Kidney (tissue), 14 donors: Measurements from ENCODE around the gene TMBIM1. TPM values are rescaled to one million over a fixed set of nuclear protein-coding genes. Genes with fewer than 3 reads are reported as not detected.
"Not testable (repeated sequence)": the region's sequence is repeated elsewhere in the genome, so short reads cannot be mapped to it uniquely, and the experiment has no call there.

Experiments
- DNase-seq, 5 donors: peaks; one replicate each; pipeline ENCODE4 v3.0.0-alpha.2; 2013 to 2020
- FAIRE-seq: peaks from 2 replicates; lab custom pipeline; 2012; peaks lifted over from hg19 to GRCh38; lab: Jason Lieb, UNC
- H3K27ac ChIP-seq, 2 donors: one replicate each; pipeline ENCODE4 v1.7.0; 2013; ENCODE audit warnings: low read depth in 2 of 2, low read length in 2 of 2, inconsistent platforms in 1 of 2
- H3K27me3 ChIP-seq: one replicate; pipeline ENCODE4 v1.7.1; 2013; ENCODE audit warnings: low read length, inconsistent platforms; ENCODE audit not compliant: control insufficient read depth, insufficient read depth
- H3K36me3 ChIP-seq, 3 donors: one replicate each; pipeline versions ENCODE4 v1.7.0 to v1.7.1; 2013; ENCODE audit warnings: low read length in 3 of 3, control low read depth in 1 of 3, inconsistent platforms in 1 of 3; ENCODE audit not compliant: insufficient read depth in 3 of 3, control insufficient read depth in 2 of 3
- H3K4me1 ChIP-seq, 3 donors: one replicate each; pipeline versions ENCODE4 v1.7.0 to v1.7.1; 2013; ENCODE audit warnings: low read length in 3 of 3, inconsistent platforms in 1 of 3, low read depth in 1 of 3; ENCODE audit not compliant: control insufficient read depth in 2 of 3, insufficient read depth in 2 of 3
- H3K4me3 ChIP-seq, 3 donors: one replicate each; pipeline versions ENCODE4 v1.7.0 to v1.8.1; 2013; ENCODE audit warnings: low read length in 3 of 3, control low read depth in 1 of 3, inconsistent platforms in 1 of 3
- H3K9ac ChIP-seq, 3 donors: one replicate each; pipeline versions ENCODE4 v1.7.0 to v1.7.1; 2013; ENCODE audit warnings: low read length in 3 of 3, control low read depth in 1 of 3, inconsistent platforms in 1 of 3
- H3K9me3 ChIP-seq, 3 donors: one replicate each; pipeline versions ENCODE4 v1.7.0 to v1.7.1; 2013; ENCODE audit warnings: low read length in 3 of 3, control low read depth in 1 of 3, inconsistent platforms in 1 of 3; ENCODE audit not compliant: control insufficient read depth in 2 of 3, insufficient read depth in 1 of 3
- intact Hi-C: fragments of 100-400 bp; cut with DNase I; formaldehyde crosslinking; loops from one replicate; pipeline ENCODE4 v1.11.1; 2022
- polyA plus RNA-seq: library from polyadenylated mRNA; stranded (reverse); fragments of 350-450 nt; fragmentation: Illumina TruSeq; extraction: RNeasy Lipid Tissue Mini Kit (QIAGEN cat#74804); gene quantifications from one replicate; pipeline ENCODE4 v1.2.3, GENCODE V29; 2014; ENCODE audit warnings: low read depth, low replicate concordance; ENCODE audit not compliant: insufficient read depth
- total RNA-seq: library from RNA; stranded (reverse); fragmentation: NEBNext Ultra II Directional; extraction: Animal tissue kit (Norgen Biotek cat#: 25700); gene quantifications from one replicate; pipeline ENCODE4 v1.2.1, GENCODE V29; 2021
- TF ChIP-seq, protein P1 (sequence below): IDR thresholded peaks from 3 replicates; pipeline ENCODE4 v1.5.1; 2012; ENCODE audit warnings: mild to moderate bottlenecking, moderate library complexity, borderline replicate concordance; ENCODE audit not compliant: insufficient read depth; ENCODE audit errors: extremely low read depth
- donor health status: control.
- donor health status: control.
- donor health status: control.
- donor health status: control.
- donor health status: control.
- donor health status: DM: yes; HTN: yes; CAD: no.
- donor health status: Normal renal cell carcinoma (clear cell type).

Gene TMBIM1
- total and polyA plus RNA-seq, 2 donors from 2014 or later: 130 to 217 TPM

DNA sequence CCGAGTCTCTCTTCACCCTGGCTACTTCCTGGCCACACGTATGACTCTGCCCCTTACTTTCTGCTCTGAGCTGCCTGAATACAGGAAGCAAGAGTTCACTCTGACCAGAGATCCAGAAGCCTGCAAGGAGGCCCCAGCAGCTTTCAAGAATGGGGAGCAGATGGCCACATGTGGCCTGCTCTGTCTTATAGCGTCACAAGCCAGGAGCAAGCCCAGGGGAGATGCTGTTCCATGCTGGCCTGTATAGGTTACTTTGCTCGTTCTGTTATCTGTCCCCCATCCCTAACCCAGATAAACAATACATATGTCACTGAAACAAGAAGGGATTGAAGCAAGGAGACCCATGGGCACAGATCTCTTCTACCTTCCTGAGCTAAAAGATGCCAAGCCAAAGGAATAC lies 17.7 kb downstream of the TMBIM1 start:
- TF ChIP-seq, protein P1, sequence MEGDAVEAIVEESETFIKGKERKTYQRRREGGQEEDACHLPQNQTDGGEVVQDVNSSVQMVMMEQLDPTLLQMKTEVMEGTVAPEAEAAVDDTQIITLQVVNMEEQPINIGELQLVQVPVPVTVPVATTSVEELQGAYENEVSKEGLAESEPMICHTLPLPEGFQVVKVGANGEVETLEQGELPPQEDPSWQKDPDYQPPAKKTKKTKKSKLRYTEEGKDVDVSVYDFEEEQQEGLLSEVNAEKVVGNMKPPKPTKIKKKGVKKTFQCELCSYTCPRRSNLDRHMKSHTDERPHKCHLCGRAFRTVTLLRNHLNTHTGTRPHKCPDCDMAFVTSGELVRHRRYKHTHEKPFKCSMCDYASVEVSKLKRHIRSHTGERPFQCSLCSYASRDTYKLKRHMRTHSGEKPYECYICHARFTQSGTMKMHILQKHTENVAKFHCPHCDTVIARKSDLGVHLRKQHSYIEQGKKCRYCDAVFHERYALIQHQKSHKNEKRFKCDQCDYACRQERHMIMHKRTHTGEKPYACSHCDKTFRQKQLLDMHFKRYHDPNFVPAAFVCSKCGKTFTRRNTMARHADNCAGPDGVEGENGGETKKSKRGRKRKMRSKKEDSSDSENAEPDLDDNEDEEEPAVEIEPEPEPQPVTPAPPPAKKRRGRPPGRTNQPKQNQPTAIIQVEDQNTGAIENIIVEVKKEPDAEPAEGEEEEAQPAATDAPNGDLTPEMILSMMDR: no peak
- FAIRE-seq (no peak), DNase-seq (no peak)
- Histone ChIP-seq H3K9ac (no peak overlapping the region), H3K4me3 (no peak overlapping the region), H3K27ac (no peak overlapping the region), H3K4me1 (peaks cover 0 to 23% (median 8%) of the 10 kb centered on the region in 3 donors), H3K27me3 (no peaks in the 10 kb centered on the region), H3K36me3 (peaks cover 0 to 61% (median 54%) of the 10 kb centered on the region in 3 donors), H3K9me3 (no peaks in the 10 kb centered on the region)
- intact Hi-C loops: loop anchor here (10.0 kb wide), 1 partner anchor 190 kb away; no protein-coding TSS in a partner anchor

DNA sequence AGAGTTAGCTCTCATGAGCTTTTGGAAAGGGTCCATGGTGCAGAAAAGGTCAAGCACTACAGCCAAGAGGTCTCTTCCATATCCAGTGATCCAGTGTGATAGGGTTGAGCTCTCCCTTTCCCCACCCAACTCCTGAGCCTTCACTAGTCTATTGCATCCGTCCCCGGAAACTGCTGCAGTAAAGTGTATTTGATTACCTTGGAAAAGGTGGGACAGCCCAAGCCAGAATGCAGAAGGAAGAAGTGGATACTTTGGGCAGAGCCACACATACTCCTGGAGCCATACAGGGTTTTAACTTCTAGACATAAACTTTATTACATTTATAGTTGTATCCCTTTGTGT lies 18.4 kb downstream of the TMBIM1 start:
- H3K9ac ChIP-seq: no peak overlapping the region
- no peak overlapping the region for H3K4me3 ChIP-seq
- H3K27ac ChIP-seq: no peak overlapping the region
- FAIRE-seq: no peak
- H3K27me3 ChIP-seq: no peaks in the 10 kb centered on the region
- H3K9me3 ChIP-seq: no peaks in the 10 kb centered on the region
- TF ChIP-seq, protein P1: no peak
- intact Hi-C loops: loop anchor here (10.0 kb wide), 1 partner anchor 191 kb away; no protein-coding TSS in a partner anchor
- peaks cover 0 to 29% (median 8%) of the 10 kb centered on the region in 3 donors for H3K4me1 ChIP-seq
- peaks cover 0 to 53% (median 48%) of the 10 kb centered on the region in 3 donors for H3K36me3 ChIP-seq
- DNase-seq: no peak

DNA sequence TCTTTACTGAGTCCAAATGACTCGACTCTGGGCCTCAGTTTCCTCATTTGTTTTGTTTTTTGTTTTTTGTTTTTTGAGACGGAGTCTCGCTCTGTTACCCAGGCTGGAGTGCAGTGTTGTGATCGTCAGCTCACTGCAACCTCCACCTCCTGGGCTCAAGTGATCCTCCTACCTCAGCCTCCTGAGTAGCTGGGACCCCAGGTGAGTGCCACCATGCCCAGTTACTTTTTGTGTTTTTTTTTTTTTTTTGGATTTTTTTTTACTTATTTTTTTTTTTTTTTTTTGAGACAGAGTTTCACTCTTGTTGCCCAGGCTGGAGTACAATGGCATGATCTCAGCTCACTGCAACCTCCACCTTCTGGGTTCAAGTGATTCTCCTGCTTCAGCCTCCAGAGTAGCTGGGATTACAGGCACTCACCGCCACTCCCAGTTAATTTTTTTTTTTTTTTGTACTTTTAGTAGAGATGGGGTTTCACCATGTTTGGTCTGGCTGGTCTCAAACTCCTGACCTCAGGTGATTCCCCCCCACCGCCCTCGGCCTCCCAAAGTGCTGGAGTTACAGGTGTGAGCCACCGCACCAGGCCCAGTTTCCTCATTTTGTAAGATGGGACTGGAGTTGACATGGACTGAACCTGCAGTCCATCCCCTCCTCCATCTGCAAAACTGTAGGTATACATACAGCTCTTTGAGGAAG lies 18.9 kb downstream of the TMBIM1 start:
- Histone ChIP-seq H3K36me3 (peaks cover 0 to 48% (median 42%) of the 10 kb centered on the region in 3 donors), H3K4me1 (peaks cover 0 to 29% (median 8%) of the 10 kb centered on the region in 3 donors), H3K27ac (peak overlapping the region; percentile 12 to 59)
- DNase-seq: peak in 1 of 5 donors; percentile 56
- intact Hi-C loops: loop anchor here (10.0 kb wide), 1 partner anchor 191 kb away; no protein-coding TSS in a partner anchor
- not testable (repeated sequence) for H3K9ac ChIP-seq, H3K4me3 ChIP-seq, H3K9me3 ChIP-seq, FAIRE-seq, H3K27me3 ChIP-seq

DNA sequence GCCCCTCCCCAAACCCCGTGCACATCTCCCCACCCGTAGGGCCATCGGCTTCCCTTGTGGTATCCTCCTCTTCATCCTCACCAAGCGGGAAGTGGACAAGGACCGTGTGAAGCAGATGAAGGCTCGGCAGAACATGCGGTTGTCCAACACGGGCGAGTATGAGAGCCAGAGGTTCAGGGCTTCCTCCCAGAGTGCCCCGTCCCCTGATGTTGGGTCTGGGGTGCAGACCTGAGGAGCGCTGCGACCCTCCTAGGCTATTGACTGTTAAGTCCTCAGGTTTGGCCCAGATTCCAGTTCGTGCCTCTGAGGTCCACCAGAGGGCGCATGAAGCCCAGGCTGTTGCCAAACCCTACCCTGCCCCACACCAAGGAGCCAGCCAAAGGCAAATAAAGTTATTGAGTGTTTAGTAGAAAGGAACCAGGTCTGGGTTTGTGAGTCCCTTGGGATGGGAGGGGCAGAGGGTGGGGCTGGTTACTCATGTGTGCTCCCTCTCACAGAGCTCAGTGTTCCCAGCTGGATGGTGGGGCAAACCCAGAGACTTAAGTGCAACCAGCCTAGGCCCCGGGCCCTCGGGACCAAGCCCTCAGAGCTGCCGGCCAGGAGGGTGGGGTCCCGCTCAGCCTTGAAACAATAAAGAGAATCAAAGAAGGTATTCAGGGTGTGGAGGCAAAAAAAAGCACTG lies 19.6 kb downstream of the TMBIM1 start:
- Histone ChIP-seq H3K27me3 (no peaks in the 10 kb centered on the region), H3K36me3 (peaks cover 0 to 42% (median 35%) of the 10 kb centered on the region in 3 donors), H3K9me3 (no peaks in the 10 kb centered on the region), H3K4me3 (no peak overlapping the region), H3K4me1 (peaks cover 0 to 29% (median 8%) of the 10 kb centered on the region in 3 donors), H3K27ac (peak overlapping the region; percentile 12 to 59), H3K9ac (no peak overlapping the region)
- FAIRE-seq (no peak), DNase-seq (peak; percentile 82 to 95 (median 89))
- TF ChIP-seq, protein P1: peak; percentile 90
- intact Hi-C loops: loop anchor here (10.0 kb wide), 1 partner anchor 192 kb away; no protein-coding TSS in a partner anchor
